ENCODE results near the gene CYB5R3.

Gene CYB5R3

DNA sequence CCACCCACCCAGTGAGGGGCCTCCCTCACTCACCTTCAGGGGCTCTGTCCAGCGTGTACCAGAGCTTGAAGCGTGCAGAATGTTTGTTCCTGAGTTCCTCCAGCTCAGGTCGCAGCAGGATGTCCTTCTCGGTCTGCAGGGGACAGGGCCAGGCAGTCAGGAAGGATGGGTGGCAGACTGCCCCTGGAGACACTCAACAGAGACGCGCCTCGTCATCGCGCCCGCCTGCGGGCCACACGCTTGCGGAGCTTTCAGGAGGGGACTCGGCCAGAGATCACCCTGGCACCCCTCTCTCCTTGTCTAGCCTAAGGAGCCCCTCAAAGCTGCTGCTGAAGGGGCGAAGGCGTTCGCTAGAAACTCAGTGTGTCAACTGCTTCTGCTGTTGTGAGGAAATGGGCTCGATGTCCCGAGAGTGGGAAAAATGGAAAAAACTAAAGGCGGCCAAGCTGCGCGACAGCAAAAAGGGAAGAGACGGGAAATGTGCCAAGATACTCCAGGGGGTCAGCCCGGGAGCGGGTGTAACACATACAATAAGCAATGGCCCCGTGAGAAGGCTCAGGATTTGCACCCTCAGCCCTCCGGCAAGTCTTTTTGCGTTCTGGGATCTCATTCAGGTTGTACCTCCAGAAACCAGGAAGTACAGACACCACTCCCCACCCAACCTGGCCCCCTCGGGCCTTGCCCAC lies 25.3 kb downstream of the CYB5R3 start:
- no peak overlapping the region for H3K27ac ChIP-seq
- H3K9me3 ChIP-seq (ENCODE audit: control insufficient read depth, low read length): no peaks in the 10 kb centered on the region
- TF ChIP-seq, protein P1, sequence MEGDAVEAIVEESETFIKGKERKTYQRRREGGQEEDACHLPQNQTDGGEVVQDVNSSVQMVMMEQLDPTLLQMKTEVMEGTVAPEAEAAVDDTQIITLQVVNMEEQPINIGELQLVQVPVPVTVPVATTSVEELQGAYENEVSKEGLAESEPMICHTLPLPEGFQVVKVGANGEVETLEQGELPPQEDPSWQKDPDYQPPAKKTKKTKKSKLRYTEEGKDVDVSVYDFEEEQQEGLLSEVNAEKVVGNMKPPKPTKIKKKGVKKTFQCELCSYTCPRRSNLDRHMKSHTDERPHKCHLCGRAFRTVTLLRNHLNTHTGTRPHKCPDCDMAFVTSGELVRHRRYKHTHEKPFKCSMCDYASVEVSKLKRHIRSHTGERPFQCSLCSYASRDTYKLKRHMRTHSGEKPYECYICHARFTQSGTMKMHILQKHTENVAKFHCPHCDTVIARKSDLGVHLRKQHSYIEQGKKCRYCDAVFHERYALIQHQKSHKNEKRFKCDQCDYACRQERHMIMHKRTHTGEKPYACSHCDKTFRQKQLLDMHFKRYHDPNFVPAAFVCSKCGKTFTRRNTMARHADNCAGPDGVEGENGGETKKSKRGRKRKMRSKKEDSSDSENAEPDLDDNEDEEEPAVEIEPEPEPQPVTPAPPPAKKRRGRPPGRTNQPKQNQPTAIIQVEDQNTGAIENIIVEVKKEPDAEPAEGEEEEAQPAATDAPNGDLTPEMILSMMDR (IDR thresholded peaks at IDR 0.05): no peak
- H3K9ac ChIP-seq: no peak overlapping the region
- H3K4me2 ChIP-seq (ENCODE audit: low read length): no peak overlapping the region
- H2AFZ ChIP-seq: no peak overlapping the region
- no peaks in the 10 kb centered on the region for H3K4me1 ChIP-seq
- H3K36me3 ChIP-seq (ENCODE audit: control insufficient read depth, insufficient read depth, low read length): no peaks in the 10 kb centered on the region
- no peak overlapping the region for H3K4me3 ChIP-seq (ENCODE audit: low read depth, low read length)
- H3K27me3 ChIP-seq (ENCODE audit: control insufficient read depth, insufficient read depth, low read length): no peaks in the 10 kb centered on the region
- H3K79me2 ChIP-seq: no peaks in the 10 kb centered on the region

DNA sequence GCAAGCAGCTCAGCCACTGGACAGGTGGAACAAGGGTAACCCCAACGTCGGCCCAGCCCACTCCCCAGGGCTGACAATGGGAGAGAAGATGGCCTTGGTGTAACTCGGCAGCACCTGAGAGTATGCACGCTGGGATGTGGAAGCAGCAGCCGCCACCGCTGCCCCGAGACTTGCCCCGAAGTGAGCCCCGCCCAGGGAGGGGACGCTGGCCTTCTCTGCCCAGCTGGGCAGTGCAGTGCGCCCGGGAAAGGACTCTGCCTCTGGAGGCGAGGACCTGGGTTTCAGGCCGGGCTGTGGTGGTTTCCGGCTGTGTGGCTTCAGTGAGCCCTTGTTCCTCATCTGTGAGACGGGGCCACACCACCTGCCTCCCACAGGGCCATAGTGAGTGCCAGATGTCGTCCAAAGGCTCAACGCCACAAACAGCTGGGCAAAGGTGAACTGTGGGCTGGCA lies 25.9 kb downstream of the CYB5R3 start:
- Histone ChIP-seq H3K4me1 (no peaks in the 10 kb centered on the region), H3K9ac (no peak overlapping the region), H3K27me3 (ENCODE audit: control insufficient read depth, insufficient read depth, low read length) (no peaks in the 10 kb centered on the region), H2AFZ (no peak overlapping the region), H3K27ac (no peak overlapping the region), H3K36me3 (ENCODE audit: control insufficient read depth, insufficient read depth, low read length) (no peaks in the 10 kb centered on the region), H3K9me3 (ENCODE audit: control insufficient read depth, low read length) (no peaks in the 10 kb centered on the region), H3K79me2 (no peaks in the 10 kb centered on the region), H3K4me2 (ENCODE audit: low read length) (no peak overlapping the region), H3K4me3 (ENCODE audit: low read depth, low read length) (no peak overlapping the region)
- TF ChIP-seq, protein P1 (IDR thresholded peaks at IDR 0.05): no peak

DNA sequence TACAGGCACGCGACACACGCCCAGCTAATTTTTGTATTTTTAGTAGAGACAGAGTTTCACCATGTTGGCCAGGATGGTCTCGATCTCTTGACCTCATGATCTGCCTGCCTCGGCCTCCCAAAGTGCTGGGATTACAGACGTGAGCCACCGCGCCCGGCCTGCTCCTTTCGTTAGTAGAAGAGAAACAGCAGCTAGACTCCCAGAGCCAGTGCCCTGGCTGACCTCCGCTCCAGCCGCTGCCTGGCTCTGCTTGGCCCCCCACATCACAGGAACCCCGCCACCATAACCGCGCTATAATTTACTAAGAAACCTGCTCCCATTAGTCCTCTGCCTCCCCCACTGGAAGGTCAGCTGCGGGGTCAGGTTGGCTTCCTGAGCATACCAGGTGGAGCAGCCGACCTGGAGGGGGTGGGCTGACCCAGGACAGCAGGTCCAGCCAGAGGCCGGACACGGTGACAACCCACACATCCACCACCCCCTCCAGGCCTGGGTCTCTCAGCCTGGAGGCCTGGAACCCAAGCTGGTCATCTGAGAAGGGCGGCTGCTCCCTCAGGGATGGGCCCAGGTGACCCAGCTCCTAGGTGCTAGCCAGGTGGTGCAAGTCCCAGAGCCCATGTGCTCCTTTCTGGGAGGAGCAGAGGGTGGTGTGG lies 27.0 kb downstream of the CYB5R3 start:
- Histone ChIP-seq H3K36me3 (ENCODE audit: control insufficient read depth, insufficient read depth, low read length) (no peaks in the 10 kb centered on the region), H3K9me3 (ENCODE audit: control insufficient read depth, low read length) (no peaks in the 10 kb centered on the region), H3K4me2 (ENCODE audit: low read length) (no peak overlapping the region), H3K4me1 (no peaks in the 10 kb centered on the region), H3K79me2 (no peaks in the 10 kb centered on the region), H2AFZ (no peak overlapping the region), H3K4me3 (ENCODE audit: low read depth, low read length) (no peak overlapping the region), H3K9ac (no peak overlapping the region), H3K27ac (no peak overlapping the region), H3K27me3 (ENCODE audit: control insufficient read depth, insufficient read depth, low read length) (no peaks in the 10 kb centered on the region)
- TF ChIP-seq, protein P1 (IDR thresholded peaks at IDR 0.05): no peak

DNA sequence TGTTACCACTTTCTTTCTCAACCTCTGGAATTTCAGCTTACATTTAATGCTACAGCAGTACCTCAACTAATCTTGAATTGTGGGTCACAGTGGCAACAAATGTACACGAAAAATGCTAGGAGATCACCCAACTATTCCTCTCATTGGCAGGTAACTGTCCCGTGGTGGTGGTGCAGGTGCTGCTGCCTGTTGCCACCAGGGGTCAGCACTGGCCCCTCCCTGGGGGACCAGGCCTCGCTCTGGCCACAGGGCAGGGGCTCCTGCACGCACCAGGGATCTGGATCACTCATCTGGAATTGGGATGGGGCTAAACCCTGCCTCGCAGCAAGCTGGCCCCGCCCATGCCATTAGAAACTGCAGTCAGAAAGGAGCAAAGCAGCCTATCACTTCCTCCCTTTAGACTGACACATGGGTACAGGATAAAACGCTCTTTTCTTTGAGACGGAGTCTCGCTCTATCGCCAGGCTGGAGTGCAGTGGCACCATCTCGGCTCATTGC lies 27.6 kb downstream of the CYB5R3 start:
- no peak overlapping the region for H3K27ac ChIP-seq
- no peak overlapping the region for H3K4me2 ChIP-seq (ENCODE audit: low read length)
- H3K27me3 ChIP-seq (ENCODE audit: control insufficient read depth, insufficient read depth, low read length): no peaks in the 10 kb centered on the region
- H3K4me1 ChIP-seq: no peaks in the 10 kb centered on the region
- no peaks in the 10 kb centered on the region for H3K9me3 ChIP-seq (ENCODE audit: control insufficient read depth, low read length)
- no peak overlapping the region for H3K9ac ChIP-seq
- no peaks in the 10 kb centered on the region for H3K79me2 ChIP-seq
- H2AFZ ChIP-seq: no peak overlapping the region
- TF ChIP-seq, protein P1 (IDR thresholded peaks at IDR 0.05): peak; percentile 62
- H3K4me3 ChIP-seq (ENCODE audit: low read depth, low read length): no peak overlapping the region
- no peaks in the 10 kb centered on the region for H3K36me3 ChIP-seq (ENCODE audit: control insufficient read depth, insufficient read depth, low read length)

All from parathyroid adenoma (tissue), 2 donors.